Cerebellar cortex (tissue), 1 donor: ENCODE measurements around the gene DMD.
"Not testable (repeated sequence)": the region's sequence is repeated elsewhere in the genome, so short reads cannot be mapped to it uniquely, and the experiment has no call there.

ENCODE experiments used
- DNase-seq: peaks from one replicate; pipeline ENCODE4 v3.0.0-alpha.2; 2015; ENCODE audit warnings: low spot score

DMD gene

DNA sequence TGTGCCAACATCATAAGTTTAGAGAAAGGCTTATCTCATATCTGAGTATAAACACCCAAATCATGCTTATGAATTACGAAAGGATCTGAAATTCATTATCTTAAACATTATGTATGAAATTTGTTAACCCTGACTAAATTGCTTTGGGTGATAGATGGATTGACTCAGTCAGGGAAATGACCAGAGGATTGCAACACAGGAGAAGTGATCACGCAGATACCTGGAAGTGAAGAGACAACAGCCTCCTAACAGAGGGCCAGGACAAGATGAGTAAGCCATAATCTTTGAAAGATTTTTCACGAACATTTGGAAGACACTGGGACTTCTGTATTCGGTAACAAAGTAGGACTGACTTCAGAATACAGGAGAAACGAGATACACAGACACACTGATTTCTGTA lies 363.4 kb downstream of the DMD start:
- no peak for DNase-seq

DNA sequence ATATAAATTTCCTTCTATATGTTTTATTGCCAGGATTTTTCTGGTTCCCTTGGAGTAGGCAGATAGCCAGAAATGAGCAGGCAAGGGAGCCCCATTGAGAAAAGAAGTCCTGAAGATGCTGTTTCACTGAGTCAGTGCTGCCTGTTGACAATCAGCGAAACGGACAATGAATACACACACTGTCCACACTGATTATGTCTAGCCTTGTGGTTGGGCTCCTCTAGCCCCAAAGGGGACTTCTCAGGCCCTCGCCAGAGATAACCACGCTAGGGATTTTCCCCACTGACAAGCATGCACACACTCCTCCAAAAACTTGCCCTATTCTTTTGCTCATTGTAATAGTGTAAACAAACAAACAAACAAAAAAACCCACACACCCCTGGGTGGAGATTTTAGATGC lies 369.3 kb downstream of the DMD start:
- DNase-seq, result no peak

DNA sequence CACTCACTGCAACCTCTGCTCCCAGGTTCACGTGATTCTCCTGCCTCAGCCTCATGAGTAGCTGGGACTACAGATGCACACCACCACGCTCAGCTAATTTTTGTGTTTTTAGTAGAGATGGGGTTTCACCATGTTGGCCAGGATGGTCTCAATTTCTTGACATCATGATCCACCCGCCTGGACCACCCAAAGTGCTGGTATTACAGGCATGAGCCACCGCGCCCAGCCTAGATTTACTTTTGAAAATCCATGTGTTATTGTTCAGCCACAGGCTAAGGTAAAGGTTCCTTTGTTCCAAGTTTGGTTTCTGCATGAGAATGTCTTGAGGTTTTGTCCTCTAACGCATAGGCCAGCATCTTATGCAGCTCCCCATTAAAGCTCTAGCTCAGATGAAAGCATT lies 371.6 kb downstream of the DMD start:
- no peak for DNase-seq

DNA sequence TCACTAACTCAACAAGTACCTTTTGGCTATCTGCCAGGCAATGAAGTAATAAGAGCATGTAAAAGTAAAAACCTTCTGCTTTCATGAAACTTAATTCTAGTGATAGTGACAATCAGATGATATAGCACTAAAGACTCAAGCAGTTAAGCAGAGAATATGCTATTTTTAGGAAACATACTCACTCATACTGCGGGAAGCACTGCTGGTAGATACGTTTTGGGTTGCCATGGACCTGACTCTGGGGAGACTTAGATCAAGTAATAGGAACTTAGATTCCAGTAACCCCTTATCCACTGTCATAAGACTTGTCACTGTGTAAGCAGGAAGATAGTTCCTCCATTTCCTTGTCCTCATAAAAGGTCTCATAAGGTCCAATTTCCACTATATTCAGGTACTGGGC lies 386.3 kb downstream of the DMD start:
- no peak for DNase-seq

DNA sequence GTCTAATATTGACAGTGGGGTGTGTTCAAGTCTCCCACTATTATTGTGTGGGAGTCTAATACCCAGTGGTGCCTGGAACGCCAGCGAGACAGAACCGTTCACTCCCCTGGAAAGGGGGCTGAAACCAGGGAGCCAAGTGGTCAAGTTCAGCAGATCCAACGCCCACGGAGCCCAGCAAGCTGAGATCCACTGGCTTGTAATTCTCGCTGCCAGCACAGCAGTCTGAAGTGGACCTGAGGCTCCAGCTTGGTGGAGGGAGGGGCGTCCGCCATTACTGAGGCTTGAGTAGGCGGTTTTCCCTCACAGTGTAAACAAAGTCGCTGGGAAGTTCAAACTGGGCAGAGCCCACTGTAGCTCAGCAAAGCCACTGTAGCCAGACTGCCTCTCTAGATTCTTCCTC lies 407.3 kb downstream of the DMD start:
- DNase-seq, result no peak

DNA sequence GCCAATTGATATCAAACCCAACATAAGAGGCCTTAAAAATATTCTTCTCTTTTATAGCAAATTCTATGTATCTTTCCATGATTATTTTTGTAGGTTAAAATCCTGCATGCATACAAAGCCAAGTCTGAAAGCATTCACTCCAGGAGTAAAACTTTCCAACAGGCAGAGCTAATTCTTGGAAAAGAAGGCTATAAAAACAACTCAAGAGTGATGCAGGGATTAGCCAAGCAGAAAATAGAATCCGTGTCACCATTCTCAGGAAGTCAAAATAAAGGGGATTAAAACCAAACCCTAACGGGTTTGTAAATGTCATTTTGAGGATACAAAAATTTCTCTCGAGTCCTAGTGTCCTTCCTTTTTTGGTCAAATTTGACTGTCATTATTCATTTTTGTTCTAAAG lies 412.4 kb downstream of the DMD start:
- no peak for DNase-seq

DNA sequence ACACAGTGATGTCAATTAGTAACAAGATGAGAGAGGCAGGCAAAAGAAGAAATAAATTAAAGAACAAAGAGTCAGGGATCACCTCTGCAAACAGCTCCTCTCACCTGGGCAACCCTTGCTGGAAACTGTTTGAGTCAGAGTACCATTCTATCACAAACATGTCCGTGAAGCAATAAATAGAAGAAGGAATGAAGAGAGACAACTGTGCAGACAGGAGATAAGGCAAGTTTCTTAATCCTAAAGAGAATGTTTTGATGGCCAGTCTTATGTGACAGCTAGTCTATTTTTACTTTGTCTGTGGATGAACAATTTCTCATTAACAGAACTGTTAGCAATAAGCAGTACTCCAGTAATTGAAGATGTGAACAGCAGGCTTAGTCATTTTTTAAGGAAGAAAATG lies 422.4 kb downstream of the DMD start:
- DNase-seq, result no peak

DNA sequence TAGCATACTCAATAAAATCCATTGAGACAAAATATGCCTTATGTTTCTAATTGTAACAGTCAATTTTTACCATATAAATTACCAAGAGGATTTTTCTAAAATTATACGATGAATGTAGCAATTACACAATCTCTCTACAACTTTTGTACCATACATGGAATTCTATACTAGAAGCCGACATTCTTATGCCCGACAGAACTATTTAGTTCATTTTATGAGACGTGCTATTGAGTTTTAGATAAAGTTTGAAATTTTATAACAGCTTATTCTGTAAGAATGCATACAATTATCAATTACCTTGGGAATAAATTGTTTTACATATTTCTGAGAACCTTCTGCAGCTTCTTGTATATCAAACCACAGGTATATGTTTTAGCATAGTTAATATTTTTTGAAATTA lies 431.2 kb downstream of the DMD start:
- DNase-seq, result no peak

DNA sequence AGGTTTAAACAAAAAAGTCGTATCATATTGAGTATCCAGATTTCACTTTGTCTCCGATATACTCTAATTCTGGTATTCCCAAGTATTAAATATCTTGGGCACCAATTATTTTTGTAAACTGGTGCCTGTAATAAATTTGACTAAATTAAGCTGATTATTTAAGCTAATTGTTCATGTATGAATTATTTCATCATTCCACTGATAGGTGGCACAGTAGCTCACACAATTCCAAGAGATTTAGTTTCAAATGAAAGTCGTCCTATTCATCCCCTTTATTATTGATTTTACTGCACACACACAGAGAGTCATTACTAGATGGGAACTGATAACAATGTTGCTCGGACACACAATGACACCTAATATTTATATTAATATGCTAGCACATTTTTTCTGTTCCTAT lies 432.4 kb downstream of the DMD start:
- DNase-seq, result no peak

DNA sequence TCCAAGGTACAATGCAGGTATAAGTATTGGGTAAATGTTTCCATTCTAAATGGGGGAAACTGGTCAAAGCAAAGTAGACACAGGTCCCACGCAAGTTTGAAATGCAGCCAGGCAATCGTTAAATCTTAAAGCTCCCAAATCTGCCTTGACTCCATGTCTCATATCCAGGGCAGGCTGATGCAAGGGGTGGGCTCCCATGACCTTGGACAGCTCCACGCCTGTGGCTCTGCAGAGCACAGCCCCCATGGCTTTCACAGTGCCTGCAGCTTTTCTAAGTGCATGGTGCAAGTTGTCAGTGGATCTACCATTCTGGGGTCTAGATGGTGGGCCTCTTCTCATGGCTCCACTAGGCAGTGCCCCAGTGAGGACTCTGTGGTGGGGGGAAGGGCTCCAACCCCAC lies 436.4 kb downstream of the DMD start:
- no peak for DNase-seq

DNA sequence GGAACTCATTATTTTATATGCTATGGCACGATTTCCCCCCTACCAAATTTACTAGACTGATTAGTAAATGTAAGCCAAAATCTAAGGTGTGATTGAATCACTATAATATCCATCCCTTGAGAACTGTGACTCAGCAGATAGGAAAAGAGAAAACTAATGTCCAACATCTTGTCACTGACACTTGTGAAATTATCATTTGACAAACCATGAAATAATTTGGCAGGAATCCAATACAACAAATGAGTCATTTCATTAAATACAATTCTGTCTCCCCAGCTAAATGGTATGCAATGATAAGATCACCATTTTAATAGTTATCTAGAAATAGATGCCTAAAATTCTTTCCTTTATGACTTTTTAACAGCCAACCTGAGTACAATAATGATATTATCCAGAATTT lies 462.3 kb downstream of the DMD start:
- DNase-seq, result no peak

DNA sequence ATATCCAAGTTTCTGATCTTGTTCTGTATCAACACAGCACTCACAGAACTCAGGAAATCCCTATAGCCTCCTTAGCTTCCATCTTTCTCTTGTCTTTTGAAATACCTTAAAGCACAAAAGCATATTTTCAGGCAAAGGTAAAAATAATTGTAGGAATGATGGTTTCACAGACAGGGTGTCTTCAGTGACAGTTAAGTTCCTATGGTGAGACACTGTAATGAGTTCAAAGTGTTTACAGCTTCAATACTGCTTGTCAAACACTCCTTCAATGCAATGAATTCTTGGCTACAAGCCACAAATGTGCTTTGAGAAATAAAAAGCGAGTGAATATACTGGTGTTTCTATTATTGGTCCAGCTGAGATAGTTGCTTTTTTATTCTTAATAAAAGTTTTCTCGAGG lies 466.0 kb downstream of the DMD start:
- no peak for DNase-seq

DNA sequence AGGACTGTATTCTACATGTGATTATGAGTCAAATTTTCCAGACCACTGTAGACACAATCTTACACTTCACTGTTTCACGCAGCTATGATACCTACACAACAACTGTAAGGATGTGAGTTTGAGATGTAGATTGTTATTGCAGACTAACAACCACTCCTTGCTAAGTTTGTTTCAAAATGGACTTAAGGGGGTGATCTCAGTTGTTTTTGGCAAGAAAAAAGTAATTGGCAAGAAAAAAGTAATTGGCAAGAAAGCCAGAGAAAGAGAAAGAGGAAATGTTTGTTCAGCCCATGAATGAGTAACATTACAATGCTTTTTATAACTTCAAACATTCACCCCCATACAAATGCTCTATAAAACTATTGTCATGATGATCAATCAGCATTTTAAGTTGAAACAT lies 466.4 kb downstream of the DMD start:
- DNase-seq, result no peak

DNA sequence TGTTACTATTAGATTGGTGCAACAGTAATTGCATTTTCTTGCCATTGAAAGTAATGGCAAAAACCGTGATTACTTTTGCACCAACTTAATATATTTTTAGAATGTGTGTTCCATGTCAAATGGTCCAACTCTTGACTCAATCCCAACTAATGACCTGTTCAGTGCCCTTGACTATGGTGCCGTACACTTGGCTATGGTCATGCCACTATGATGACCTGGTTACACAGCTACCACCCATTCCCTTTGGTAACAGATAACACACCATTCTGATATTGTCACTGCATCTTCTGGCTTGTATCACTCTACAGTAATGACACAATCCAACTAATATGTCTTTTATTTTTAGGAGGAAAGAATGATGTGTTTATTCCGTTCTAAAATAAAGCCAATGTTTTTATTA lies 469.4 kb downstream of the DMD start:
- no peak for DNase-seq

DNA sequence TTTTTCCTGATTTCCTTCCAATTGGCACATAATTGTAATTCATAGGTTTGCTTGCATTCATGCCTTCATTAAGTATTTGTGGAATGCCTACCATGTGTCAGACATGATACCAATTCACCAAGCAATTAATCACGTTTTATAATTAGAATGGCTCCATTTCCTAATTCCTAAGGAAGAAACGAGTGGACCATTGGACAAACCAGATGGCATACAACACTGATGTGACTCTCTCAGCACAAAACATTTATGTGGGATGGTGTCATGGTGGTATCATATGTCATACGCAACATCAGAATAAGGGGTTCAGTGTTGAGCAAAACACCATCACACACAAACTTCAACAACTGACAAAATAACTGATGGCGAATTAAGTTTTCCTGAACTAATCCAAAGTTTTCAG lies 502.8 kb downstream of the DMD start:
- no peak for DNase-seq

DNA sequence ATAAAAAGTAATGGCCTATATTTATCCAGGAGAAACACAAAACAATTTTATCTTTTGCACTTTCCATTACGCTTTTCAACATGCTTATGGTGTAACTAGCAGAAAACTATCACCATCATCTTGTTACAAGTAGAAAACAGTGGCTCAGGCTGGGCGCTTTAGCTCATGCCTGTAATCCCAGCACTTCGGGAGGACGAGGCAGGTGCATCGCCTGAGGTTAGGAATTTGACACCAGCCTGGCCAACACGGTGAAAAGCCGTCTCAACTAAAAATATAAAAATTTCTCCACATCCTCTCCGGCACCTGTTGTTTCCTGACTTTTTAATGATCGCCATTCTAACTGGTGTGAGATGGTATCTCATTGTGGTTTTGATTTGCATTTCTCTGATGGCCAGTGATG lies 506.0 kb downstream of the DMD start:
- not testable (repeated sequence) for DNase-seq

DNA sequence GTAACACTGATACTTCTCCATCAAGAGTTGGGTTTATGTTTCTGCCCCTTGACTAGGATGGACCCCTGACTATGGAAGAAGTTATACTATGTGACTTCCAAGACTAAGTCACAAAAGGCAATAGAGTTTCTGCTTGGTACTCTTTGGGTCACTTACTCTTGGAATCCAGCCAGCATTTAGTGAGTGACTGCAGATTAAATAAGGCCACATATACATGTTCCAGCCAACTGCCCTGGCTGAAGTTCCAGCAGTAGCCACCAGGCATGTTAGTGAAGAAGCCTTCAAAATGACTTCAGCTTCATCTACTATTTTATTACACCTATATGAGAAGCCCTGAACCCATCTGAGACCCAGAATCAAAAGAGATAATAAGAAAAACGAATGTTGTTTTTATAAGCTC lies 524.0 kb downstream of the DMD start:
- DNase-seq, result no peak

DNA sequence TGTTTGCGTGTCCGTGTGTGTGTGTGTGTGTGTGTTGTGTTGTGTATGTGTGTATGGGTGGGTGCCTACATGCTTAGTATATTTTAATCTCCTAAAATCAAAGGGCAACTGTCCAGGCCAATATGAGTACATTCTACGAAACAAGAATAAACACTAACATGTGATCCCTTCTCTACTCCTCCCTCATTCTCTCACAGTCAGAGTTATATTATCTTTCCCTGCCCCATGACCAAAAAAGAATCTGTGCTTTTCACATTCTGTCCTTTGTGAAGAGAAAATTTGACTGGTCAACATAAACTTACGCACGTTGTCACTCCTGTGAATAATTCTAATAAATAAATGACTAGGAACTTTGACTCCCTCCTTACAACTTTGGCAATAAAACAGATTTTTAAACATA lies 532.9 kb downstream of the DMD start:
- no peak for DNase-seq

DNA sequence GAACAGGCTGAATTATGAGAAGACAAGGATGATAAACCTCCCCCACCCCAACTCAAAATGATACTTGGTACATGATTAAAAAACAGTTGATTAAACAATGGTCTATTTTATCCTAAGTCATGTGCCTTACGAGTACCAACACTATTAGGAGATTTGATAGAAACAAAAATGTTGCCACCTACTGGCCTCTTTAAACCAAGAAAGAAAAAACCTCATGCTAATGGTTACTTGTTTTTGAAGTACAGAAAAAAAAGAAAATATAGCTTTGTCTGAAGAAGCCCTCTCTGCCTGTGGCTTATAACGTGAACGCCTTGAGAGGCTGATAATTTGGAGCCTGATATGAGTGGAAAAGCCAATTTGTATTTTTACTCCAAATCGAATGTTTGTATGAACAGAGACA lies 538.2 kb downstream of the DMD start:
- DNase-seq, result peak; percentile 0

DNA sequence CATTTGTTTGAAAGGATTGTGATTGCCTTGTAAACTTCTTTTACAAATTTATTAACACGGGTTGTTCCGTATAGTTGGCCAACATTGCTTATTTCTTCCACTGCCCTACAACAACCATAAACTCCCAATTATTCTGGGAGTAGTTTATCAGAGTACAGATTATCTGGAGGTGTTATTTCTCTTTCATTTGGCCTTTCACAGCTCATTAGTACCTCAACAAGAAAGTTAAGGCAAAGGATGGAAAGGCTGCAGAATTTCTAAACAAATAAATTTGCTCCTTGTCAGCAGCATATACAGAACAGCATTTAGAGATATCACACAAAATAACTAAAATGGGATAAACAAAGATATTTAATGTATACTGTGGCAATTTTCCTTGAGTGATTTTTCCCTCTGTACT lies 548.8 kb downstream of the DMD start:
- DNase-seq, result no peak

DNA sequence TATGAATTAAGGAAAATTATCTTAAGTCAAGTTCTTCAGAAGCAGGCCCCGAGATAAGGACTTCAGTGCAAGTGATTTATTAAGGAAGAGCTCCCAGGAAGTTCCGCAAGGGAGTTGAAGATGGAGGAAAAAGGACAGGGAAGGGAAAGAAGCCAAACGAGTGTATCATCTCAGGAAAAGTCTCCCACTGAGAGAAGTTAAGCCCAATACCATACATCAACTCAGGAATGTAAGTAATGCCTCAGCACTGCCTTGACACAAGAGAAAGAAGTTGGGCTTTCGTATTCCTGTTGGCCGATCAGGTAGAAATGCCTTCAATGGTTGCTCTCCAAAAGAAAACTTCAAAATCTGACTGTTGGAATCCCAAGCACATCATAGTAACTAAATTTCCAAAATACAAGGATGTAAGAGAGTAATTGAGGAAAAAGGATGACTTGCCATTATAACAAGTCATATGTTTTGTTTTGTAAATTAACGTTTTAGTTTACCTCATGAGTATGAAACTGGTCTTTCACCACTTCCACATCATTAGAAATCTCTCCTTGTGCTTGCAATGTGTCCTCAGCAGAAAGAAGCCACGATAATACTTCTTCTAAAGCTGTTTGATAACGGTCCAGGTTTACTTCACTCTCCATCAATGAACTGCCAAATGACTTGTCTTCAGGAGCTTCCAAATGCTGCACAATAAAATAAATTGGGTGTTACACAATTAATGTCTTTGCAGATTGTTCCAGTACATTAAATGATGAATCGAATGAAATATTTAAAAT lies 566.7 kb downstream of the DMD start:
- no peak for DNase-seq

DNA sequence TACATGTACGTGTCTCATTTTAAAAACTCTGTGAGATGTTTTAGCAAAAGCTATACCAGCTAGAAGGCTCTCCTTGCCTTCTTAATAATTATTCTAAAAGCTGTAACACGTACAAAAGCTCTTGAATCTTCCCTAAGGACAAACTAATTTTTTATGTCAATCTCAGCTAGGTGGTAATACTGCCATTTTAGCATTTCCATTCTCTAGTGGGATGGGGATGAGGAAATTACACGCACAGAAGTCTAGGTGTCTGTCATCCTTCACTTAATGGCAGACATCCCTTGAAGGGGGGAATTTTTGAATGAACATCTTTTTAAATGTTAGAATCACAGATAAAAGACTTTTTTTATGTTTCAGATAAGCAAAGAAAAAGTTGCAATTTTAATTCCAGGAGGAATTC lies 569.1 kb downstream of the DMD start:
- no peak for DNase-seq

DNA sequence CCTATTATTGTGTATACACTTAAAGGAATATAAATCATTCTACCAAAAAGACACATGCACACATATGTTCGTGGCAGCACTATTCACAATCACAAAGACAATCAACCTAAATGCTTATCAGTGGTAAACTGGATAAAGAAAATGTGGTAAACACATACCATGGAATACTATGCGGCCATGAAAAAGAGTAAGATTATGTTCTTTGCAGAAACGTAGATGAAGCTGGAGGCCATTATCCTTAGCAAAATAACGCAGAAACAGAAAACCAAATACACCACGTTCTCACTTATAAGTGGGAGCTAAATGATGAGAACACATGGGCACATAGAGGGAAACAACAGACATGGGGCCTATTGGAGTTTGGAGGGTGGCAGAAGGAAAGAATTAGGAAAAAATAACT lies 593.2 kb downstream of the DMD start:
- no peak for DNase-seq

DNA sequence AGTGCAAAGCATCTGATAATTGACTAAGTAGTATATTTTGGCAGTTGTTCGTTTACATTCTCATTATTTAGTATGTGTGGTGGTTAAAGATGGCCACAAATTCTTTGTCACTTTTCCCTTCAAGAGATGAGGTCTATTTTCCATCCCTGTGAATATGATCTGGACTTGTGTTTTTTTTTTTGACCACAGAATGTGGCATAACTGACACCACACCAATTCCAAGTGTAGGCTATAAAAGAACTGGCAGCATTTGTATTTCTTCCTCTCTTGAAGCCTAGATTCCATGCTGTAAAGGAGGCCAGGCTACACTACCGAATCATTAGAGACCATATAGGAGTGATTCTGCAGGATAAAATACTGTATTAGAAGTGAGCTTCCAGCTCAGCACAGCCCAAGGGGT lies 596.6 kb downstream of the DMD start:
- no peak for DNase-seq

DNA sequence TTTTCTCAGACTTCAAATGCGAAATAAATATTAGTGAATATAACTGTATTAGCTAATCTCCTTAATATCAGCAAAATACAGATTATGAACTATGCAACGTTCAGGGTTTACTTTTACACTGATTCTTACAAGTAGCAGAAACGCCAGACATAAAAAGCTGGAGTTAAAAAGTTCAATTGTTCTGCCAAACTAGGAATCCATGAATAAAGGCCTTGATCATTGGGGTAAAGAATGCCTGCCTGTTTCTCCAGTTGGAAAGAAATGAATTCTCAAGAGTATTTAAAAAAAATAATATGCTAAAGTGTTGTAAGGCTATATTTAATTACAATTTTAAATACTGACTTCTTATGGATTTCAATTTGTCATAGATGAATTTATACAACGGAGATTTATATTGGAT lies 612.2 kb downstream of the DMD start:
- no peak for DNase-seq
